Naive B cell (primary cell): ENCODE measurements around the gene XDH. TPM values are rescaled to one million over a fixed set of nuclear protein-coding genes. Genes with fewer than 3 reads are reported as not detected.

Source experiments
- ATAC-seq, 2 donors: fragments of 150-1000 bp; cut with Tn5 transposase; 2 replicates each; pipeline ENCODE4 v1.10.0; 2021; ENCODE audit warnings: low read depth in 2 of 2, mild to moderate bottlenecking in 2 of 2, moderate library complexity in 2 of 2
- DNase-seq: peaks from one replicate; pipeline ENCODE4 v3.0.0; 2022
- H3K27ac Mint-ChIP-seq, 6 donors: one replicate each; pipeline ENCODE4 v1.8.0; 2020 to 2022; ENCODE audit warnings: mild to moderate bottlenecking in 6 of 6, mixed read lengths in 6 of 6, moderate library complexity in 5 of 6, inconsistent platforms in 2 of 6
- H3K27me3 Mint-ChIP-seq, 3 donors: one replicate each; pipeline ENCODE4 v1.8.0; 2021 to 2022; ENCODE audit warnings: mixed read lengths in 3 of 3, mild to moderate bottlenecking in 1 of 3
- H3K36me3 Mint-ChIP-seq, 2 donors: one replicate each; pipeline ENCODE4 v1.8.0; 2020 to 2022; ENCODE audit warnings: mixed read lengths in 2 of 2, inconsistent platforms in 1 of 2, mild to moderate bottlenecking in 1 of 2
- H3K4me1 Mint-ChIP-seq, 3 donors: one replicate each; pipeline ENCODE4 v1.8.0; 2020 to 2022; ENCODE audit warnings: mixed read lengths in 3 of 3, inconsistent platforms in 1 of 3, mild to moderate bottlenecking in 1 of 3, moderate library complexity in 1 of 3
- H3K4me3 Mint-ChIP-seq, 8 donors: one replicate each; pipeline ENCODE4 v1.8.0; 2020 to 2022; ENCODE audit warnings: mild to moderate bottlenecking in 8 of 8, mixed read lengths in 8 of 8, moderate library complexity in 8 of 8, inconsistent platforms in 2 of 8
- H3K9me3 Mint-ChIP-seq, 7 donors: one replicate each; pipeline ENCODE4 v1.8.0; 2020 to 2022; ENCODE audit warnings: mixed read lengths in 7 of 7, mild to moderate bottlenecking in 5 of 7, inconsistent platforms in 2 of 7, moderate library complexity in 1 of 7
- polyA plus RNA-seq, 6 donors: library from polyadenylated mRNA; unstranded; fragments of 300-500 nt; fragmentation: Illumina TruSeq; gene quantifications; one replicate each; pipeline ENCODE4 v1.2.3, GENCODE V29; 2021; ENCODE audit warnings: low read depth in 6 of 6

The XDH gene
- polyA plus RNA-seq, 6 donors from 2014 or later = not detected

GRCh38 chr2:31348618-31349017, 65.9 kb downstream of the XDH start:
- H3K27ac Mint-ChIP-seq = no peak overlapping the region
- no peak overlapping the region for H3K4me3 Mint-ChIP-seq
- H3K27me3 Mint-ChIP-seq = peaks cover 5 to 51% (median 31%) of the 10 kb centered on the region in 3 donors
- DNase-seq = no peak
- H3K36me3 Mint-ChIP-seq = no peaks in the 10 kb centered on the region
- peaks cover 0 to 8% (median 4%) of the 10 kb centered on the region in 7 donors for H3K9me3 Mint-ChIP-seq
- H3K4me1 Mint-ChIP-seq = no peaks in the 10 kb centered on the region
- no peak for ATAC-seq

- no peak overlapping the region for H3K27ac Mint-ChIP-seq
Observed at GRCh38 chr2:31347750-31348149, 66.8 kb downstream of the XDH start.

GRCh38 chr2:31347319-31347718, 67.2 kb downstream of the XDH start:
- Mint-ChIP-seq H3K36me3 (no peaks in the 10 kb centered on the region), H3K27me3 (peaks cover 5 to 46% (median 25%) of the 10 kb centered on the region in 3 donors), H3K27ac (no peak overlapping the region), H3K9me3 (peaks cover 0 to 7% (median 4%) of the 10 kb centered on the region in 7 donors), H3K4me3 (no peak overlapping the region), H3K4me1 (no peaks in the 10 kb centered on the region)
- DNase-seq (no peak), ATAC-seq (no peak)

More at GRCh38 chr2:31347750-31348149, 66.8 kb downstream of the XDH start:
- DNase-seq = no peak
- Mint-ChIP-seq H3K9me3 (peaks cover 0 to 8% (median 4%) of the 10 kb centered on the region in 7 donors), H3K27me3 (peaks cover 5 to 51% (median 29%) of the 10 kb centered on the region in 3 donors), H3K4me1 (no peaks in the 10 kb centered on the region), H3K4me3 (no peak overlapping the region), H3K36me3 (no peaks in the 10 kb centered on the region)
- no peak for ATAC-seq

- no peaks in the 10 kb centered on the region for H3K36me3 Mint-ChIP-seq
- H3K9me3 Mint-ChIP-seq = no peaks in the 10 kb centered on the region
- H3K27ac Mint-ChIP-seq = no peak overlapping the region
- H3K27me3 Mint-ChIP-seq = peaks cover 5 to 39% (median 18%) of the 10 kb centered on the region in 3 donors
- no peak for ATAC-seq
- no peak overlapping the region for H3K4me3 Mint-ChIP-seq
- H3K4me1 Mint-ChIP-seq = no peaks in the 10 kb centered on the region
- no peak for DNase-seq
Observed at GRCh38 chr2:31344447-31344846, 70.1 kb downstream of the XDH start.

GRCh38 chr2:31341351-31341750, 73.2 kb downstream of the XDH start:
- no peaks in the 10 kb centered on the region for H3K4me1 Mint-ChIP-seq
- peaks cover 5 to 38% (median 14%) of the 10 kb centered on the region in 3 donors for H3K27me3 Mint-ChIP-seq
- DNase-seq (no peak), ATAC-seq (no peak)
- H3K9me3 Mint-ChIP-seq = no peaks in the 10 kb centered on the region
- no peak overlapping the region for H3K27ac Mint-ChIP-seq
- no peak overlapping the region for H3K4me3 Mint-ChIP-seq
- H3K36me3 Mint-ChIP-seq = no peaks in the 10 kb centered on the region

- H3K27me3 Mint-ChIP-seq = peaks cover 4 to 29% (median 7%) of the 10 kb centered on the region in 3 donors
- no peaks in the 10 kb centered on the region for H3K9me3 Mint-ChIP-seq
- no peak overlapping the region for H3K27ac Mint-ChIP-seq
- ATAC-seq = no peak
- no peaks in the 10 kb centered on the region for H3K36me3 Mint-ChIP-seq
- H3K4me3 Mint-ChIP-seq = no peak overlapping the region
- H3K4me1 Mint-ChIP-seq = no peaks in the 10 kb centered on the region
- DNase-seq = no peak
Observed at GRCh38 chr2:31339696-31340095, 74.8 kb downstream of the XDH start.

GRCh38 chr2:31337860-31338259, 76.7 kb downstream of the XDH start:
- no peak overlapping the region for H3K4me3 Mint-ChIP-seq
- peaks cover 0 to 4% (median 0%) of the 10 kb centered on the region in 3 donors for H3K4me1 Mint-ChIP-seq
- ATAC-seq (no peak), DNase-seq (no peak)
- H3K27ac Mint-ChIP-seq = no peak overlapping the region
- no peaks in the 10 kb centered on the region for H3K36me3 Mint-ChIP-seq
- peaks cover 8 to 19% (median 9%) of the 10 kb centered on the region in 3 donors for H3K27me3 Mint-ChIP-seq
- no peaks in the 10 kb centered on the region for H3K9me3 Mint-ChIP-seq

- Mint-ChIP-seq H3K27me3 (peaks cover 9 to 19% (median 15%) of the 10 kb centered on the region in 3 donors), H3K27ac (no peak overlapping the region), H3K4me1 (peaks cover 0 to 4% (median 0%) of the 10 kb centered on the region in 3 donors), H3K4me3 (no peak overlapping the region), H3K36me3 (no peaks in the 10 kb centered on the region), H3K9me3 (no peaks in the 10 kb centered on the region)
- no peak for ATAC-seq
- no peak for DNase-seq
Observed at GRCh38 chr2:31337197-31337596, 77.3 kb downstream of the XDH start.

- ATAC-seq (no peak), DNase-seq (no peak)
- H3K27me3 Mint-ChIP-seq = peaks cover 9 to 18% (median 15%) of the 10 kb centered on the region in 3 donors
- H3K4me1 Mint-ChIP-seq = peaks cover 2 to 8% (median 3%) of the 10 kb centered on the region in 3 donors
- H3K36me3 Mint-ChIP-seq = no peaks in the 10 kb centered on the region
- H3K9me3 Mint-ChIP-seq = no peaks in the 10 kb centered on the region
- H3K4me3 Mint-ChIP-seq = no peak overlapping the region
- no peak overlapping the region for H3K27ac Mint-ChIP-seq
Observed at GRCh38 chr2:31335921-31336585, 78.5 kb downstream of the XDH start.

GRCh38 chr2:31334311-31335026, 80.1 kb downstream of the XDH start:
- Mint-ChIP-seq H3K4me3 (no peak overlapping the region), H3K36me3 (no peaks in the 10 kb centered on the region), H3K27ac (no peak overlapping the region), H3K9me3 (no peaks in the 10 kb centered on the region), H3K27me3 (peaks cover 9 to 14% (median 10%) of the 10 kb centered on the region in 3 donors), H3K4me1 (peaks cover 5 to 11% (median 5%) of the 10 kb centered on the region in 3 donors)
- ATAC-seq (no peak), DNase-seq (no peak)

GRCh38 chr2:31333527-31334183, 80.9 kb downstream of the XDH start:
- DNase-seq (peak; percentile 69), ATAC-seq (peak; percentile 84 to 92)
- Mint-ChIP-seq H3K4me3 (peak overlapping the region in 1 of 8 donors; percentile 66), H3K27ac (peak overlapping the region in 2 of 6 donors; percentile 63 to 85), H3K27me3 (peaks cover 9 to 14% (median 10%) of the 10 kb centered on the region in 3 donors), H3K4me1 (peaks cover 5 to 11% (median 5%) of the 10 kb centered on the region in 3 donors), H3K9me3 (no peaks in the 10 kb centered on the region), H3K36me3 (no peaks in the 10 kb centered on the region)

GRCh38 chr2:31333046-31333445, 81.5 kb downstream of the XDH start:
- peaks cover 9 to 14% (median 10%) of the 10 kb centered on the region in 3 donors for H3K27me3 Mint-ChIP-seq
- no peaks in the 10 kb centered on the region for H3K36me3 Mint-ChIP-seq
- H3K27ac Mint-ChIP-seq = no peak overlapping the region
- DNase-seq = no peak
- no peaks in the 10 kb centered on the region for H3K9me3 Mint-ChIP-seq
- H3K4me3 Mint-ChIP-seq = no peak overlapping the region
- no peak for ATAC-seq
- H3K4me1 Mint-ChIP-seq = peaks cover 5 to 11% (median 5%) of the 10 kb centered on the region in 3 donors

- Mint-ChIP-seq H3K9me3 (no peaks in the 10 kb centered on the region), H3K27me3 (peaks cover 9 to 14% (median 10%) of the 10 kb centered on the region in 3 donors), H3K4me1 (peaks cover 5 to 11% (median 5%) of the 10 kb centered on the region in 3 donors), H3K27ac (peak overlapping the region in 1 of 6 donors; percentile 13), H3K4me3 (no peak overlapping the region), H3K36me3 (no peaks in the 10 kb centered on the region)
- ATAC-seq (no peak), DNase-seq (no peak)
Observed at GRCh38 chr2:31332521-31332920, 82.0 kb downstream of the XDH start.
